Skeletal muscle tissue (tissue), 4 donors: ENCODE data around the gene CERKL. TPM values are rescaled to one million over a fixed set of nuclear protein-coding genes. Genes with fewer than 3 reads are reported as not detected.

Experiments
- H3K27ac ChIP-seq: one replicate; pipeline ENCODE4 v1.7.0; 2013; ENCODE audit warnings: mild to moderate bottlenecking, low read depth, low read length, inconsistent platforms
- H3K27me3 ChIP-seq, 3 donors: one replicate each; pipeline ENCODE4 v1.7.0; 2013; ENCODE audit warnings: low read length in 3 of 3; ENCODE audit not compliant: control insufficient read depth in 3 of 3, insufficient read depth in 3 of 3
- H3K36me3 ChIP-seq, 3 donors: one replicate each; pipeline ENCODE4 v1.7.0; 2013; ENCODE audit warnings: low read length in 3 of 3; ENCODE audit not compliant: control insufficient read depth in 3 of 3, insufficient read depth in 3 of 3
- H3K4me1 ChIP-seq, 3 donors: one replicate each; pipeline ENCODE4 v1.7.0; 2013; ENCODE audit warnings: low read length in 3 of 3, mild to moderate bottlenecking in 3 of 3; ENCODE audit not compliant: control insufficient read depth in 3 of 3, insufficient read depth in 3 of 3
- H3K4me3 ChIP-seq, 3 donors: one replicate each; pipeline ENCODE4 v1.7.0; 2013; ENCODE audit warnings: low read length in 3 of 3
- H3K9ac ChIP-seq, 3 donors: one replicate each; pipeline ENCODE4 v1.7.0; 2013; ENCODE audit warnings: low read length in 3 of 3, mild to moderate bottlenecking in 3 of 3, moderate library complexity in 2 of 3, low read depth in 1 of 3
- H3K9me3 ChIP-seq, 3 donors: one replicate each; pipeline ENCODE4 v1.7.0; 2013; ENCODE audit warnings: low read length in 3 of 3; ENCODE audit not compliant: control insufficient read depth in 3 of 3
- total RNA-seq: library from RNA; depleted of rRNA; stranded (reverse); fragments of >200 nt; gene quantifications from one replicate; pipeline ENCODE4 v1.2.3, GENCODE V29; 2014
- donor health status: Osteomylitis.

Gene CERKL
- total RNA-seq, 1 donor from 2014 or later = not detected

GRCh38 chr2:181528441-181528840 is 128.5 kb downstream of the CERKL start:
- H3K4me1 ChIP-seq = no peaks in the 10 kb centered on the region
- no peak overlapping the region for H3K4me3 ChIP-seq
- no peak overlapping the region for H3K27ac ChIP-seq
- H3K27me3 ChIP-seq = no peaks in the 10 kb centered on the region
- H3K9me3 ChIP-seq = no peaks in the 10 kb centered on the region
- H3K36me3 ChIP-seq = no peaks in the 10 kb centered on the region
- H3K9ac ChIP-seq = no peak overlapping the region

GRCh38 chr2:181527058-181527457 is 129.8 kb downstream of the CERKL start:
- no peak overlapping the region for H3K9ac ChIP-seq

GRCh38 chr2:181526014-181526413 is 130.9 kb downstream of the CERKL start:
- H3K27ac ChIP-seq = no peak overlapping the region
- H3K9me3 ChIP-seq = no peaks in the 10 kb centered on the region
- H3K9ac ChIP-seq = no peak overlapping the region
- no peak overlapping the region for H3K4me3 ChIP-seq
- no peaks in the 10 kb centered on the region for H3K36me3 ChIP-seq
- H3K27me3 ChIP-seq = no peaks in the 10 kb centered on the region
- no peaks in the 10 kb centered on the region for H3K4me1 ChIP-seq

More at GRCh38 chr2:181527058-181527457, 129.8 kb downstream of the CERKL start:
- Histone ChIP-seq H3K4me1 (no peaks in the 10 kb centered on the region), H3K9me3 (no peaks in the 10 kb centered on the region), H3K27ac (no peak overlapping the region), H3K4me3 (no peak overlapping the region), H3K27me3 (no peaks in the 10 kb centered on the region), H3K36me3 (no peaks in the 10 kb centered on the region)

- Histone ChIP-seq H3K36me3 (no peaks in the 10 kb centered on the region), H3K4me1 (no peaks in the 10 kb centered on the region), H3K9me3 (no peaks in the 10 kb centered on the region), H3K9ac (no peak overlapping the region), H3K4me3 (no peak overlapping the region), H3K27ac (no peak overlapping the region), H3K27me3 (no peaks in the 10 kb centered on the region)
These were observed 133.1 kb downstream of the CERKL start for GRCh38 chr2:181523756-181524155.

DNA sequence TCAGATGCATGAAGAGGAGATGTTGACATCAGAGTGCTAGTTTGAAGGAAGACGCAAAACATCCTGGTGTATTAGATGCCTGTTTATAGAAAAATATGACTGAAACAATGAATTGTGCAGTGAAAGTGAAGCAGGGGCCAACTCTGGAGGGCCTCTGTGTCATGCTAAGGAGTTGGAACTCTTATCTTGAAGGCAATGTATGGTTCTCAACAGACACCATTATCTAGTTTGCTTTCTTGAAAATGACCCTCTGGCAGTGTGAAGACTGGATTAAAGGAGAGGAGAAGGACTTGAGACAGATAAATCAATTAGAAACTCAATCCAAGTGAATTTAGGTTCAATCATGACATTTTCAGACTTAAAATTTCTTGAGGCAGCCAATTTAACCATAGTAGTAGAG is 136.7 kb downstream of the CERKL start:
- Histone ChIP-seq H3K4me3 (no peak overlapping the region), H3K27ac (no peak overlapping the region), H3K9me3 (no peaks in the 10 kb centered on the region), H3K36me3 (no peaks in the 10 kb centered on the region), H3K27me3 (no peaks in the 10 kb centered on the region), H3K9ac (no peak overlapping the region), H3K4me1 (no peaks in the 10 kb centered on the region)

- no peaks in the 10 kb centered on the region for H3K36me3 ChIP-seq
- no peak overlapping the region for H3K9ac ChIP-seq
- no peaks in the 10 kb centered on the region for H3K4me1 ChIP-seq
- no peaks in the 10 kb centered on the region for H3K9me3 ChIP-seq
- H3K4me3 ChIP-seq = no peak overlapping the region
- no peak overlapping the region for H3K27ac ChIP-seq
- no peaks in the 10 kb centered on the region for H3K27me3 ChIP-seq
These were observed 139.1 kb downstream of the CERKL start for GRCh38 chr2:181517685-181518301.

DNA sequence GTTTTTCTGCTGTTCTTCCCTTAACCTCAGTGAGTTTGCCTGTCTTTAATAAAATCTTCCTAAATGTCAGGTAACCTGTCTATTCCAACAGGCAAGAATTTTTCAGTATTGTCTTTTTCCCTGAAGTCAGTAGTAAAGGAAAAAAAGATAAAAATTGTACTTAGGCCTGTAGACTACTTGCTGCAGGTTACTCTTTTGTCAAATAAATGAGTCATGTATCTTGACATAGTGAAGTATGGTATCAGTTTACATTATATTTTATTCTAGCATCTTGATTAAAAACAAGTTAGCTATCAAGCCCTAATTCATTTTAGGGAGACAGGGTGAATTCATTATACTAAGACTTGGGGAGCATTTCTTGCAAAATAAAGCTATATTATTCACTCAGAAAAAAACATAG is 139.9 kb downstream of the CERKL start:
- H3K4me1 ChIP-seq = no peaks in the 10 kb centered on the region
- no peak overlapping the region for H3K9ac ChIP-seq
- H3K27me3 ChIP-seq = no peaks in the 10 kb centered on the region
- H3K9me3 ChIP-seq = no peaks in the 10 kb centered on the region
- no peaks in the 10 kb centered on the region for H3K36me3 ChIP-seq
- no peak overlapping the region for H3K27ac ChIP-seq
- no peak overlapping the region for H3K4me3 ChIP-seq

DNA sequence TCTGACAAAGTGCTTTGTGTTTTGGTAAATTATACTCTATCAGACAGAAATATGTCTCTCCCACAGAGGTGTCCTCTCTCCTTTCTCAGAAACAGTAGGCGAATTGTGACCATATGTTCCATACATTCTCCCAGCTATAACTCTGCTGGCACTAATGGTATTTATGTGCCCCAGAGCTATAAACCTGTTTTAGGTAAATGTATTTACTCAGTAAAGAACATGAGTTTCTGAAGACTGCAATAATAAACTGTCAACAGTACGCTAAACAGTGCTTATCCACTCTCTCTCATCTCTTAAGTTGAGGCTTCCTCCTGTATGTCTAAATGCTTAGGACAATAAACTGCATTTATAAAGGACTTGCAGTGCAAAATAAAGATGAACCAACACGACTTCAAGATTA is 141.2 kb downstream of the CERKL start:
- H3K36me3 ChIP-seq = no peaks in the 10 kb centered on the region

DNA sequence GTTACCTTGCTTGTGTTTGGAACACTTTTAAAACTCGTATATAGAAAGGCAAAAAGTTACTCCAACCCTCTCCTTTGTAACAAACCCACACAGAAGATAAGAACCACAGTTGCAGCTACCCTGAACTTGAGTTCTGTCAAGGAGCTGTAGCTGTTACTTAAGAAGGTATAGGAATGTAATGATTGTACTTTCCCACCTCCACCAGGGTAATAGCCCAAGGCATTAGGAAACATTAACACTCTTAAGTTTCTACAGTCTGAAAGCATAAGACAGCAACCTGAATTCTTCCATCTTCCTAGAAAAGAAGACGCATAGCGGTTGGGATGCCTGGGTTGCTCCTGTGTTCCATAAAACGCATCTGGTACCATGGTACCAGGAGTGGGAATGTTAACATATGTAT is 156.7 kb downstream of the CERKL start:
- H3K4me1 ChIP-seq = no peaks in the 10 kb centered on the region
- H3K9ac ChIP-seq = no peak overlapping the region
- no peak overlapping the region for H3K4me3 ChIP-seq
- H3K27ac ChIP-seq = no peak overlapping the region
- no peaks in the 10 kb centered on the region for H3K9me3 ChIP-seq
- H3K27me3 ChIP-seq = no peaks in the 10 kb centered on the region
- no peaks in the 10 kb centered on the region for H3K36me3 ChIP-seq

More for the DNA sequence above, 141.2 kb downstream of the CERKL start:
- H3K4me3 ChIP-seq = no peak overlapping the region
- no peaks in the 10 kb centered on the region for H3K4me1 ChIP-seq
- no peak overlapping the region for H3K9ac ChIP-seq
- H3K27ac ChIP-seq = no peak overlapping the region
- no peaks in the 10 kb centered on the region for H3K27me3 ChIP-seq
- no peaks in the 10 kb centered on the region for H3K9me3 ChIP-seq

DNA sequence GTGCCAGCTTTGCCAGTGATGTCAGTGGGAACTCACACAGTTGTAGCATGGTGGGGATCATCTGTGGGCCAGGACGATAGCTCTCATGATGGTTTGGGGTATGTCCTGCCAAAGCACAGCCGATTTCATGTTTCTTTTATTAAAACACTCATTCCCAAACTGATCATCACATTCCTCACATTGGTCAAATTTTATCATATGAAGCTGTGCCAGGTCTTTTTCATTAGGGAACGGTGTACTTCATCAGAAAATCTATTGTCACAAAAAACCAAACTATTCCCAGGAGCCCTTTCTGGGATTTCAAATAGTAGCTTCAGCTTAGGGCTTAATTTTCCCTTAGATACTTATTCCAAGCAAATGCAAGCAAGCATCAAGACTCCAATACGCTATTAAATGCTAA is 157.7 kb downstream of the CERKL start:
- Histone ChIP-seq H3K27ac (no peak overlapping the region), H3K27me3 (no peaks in the 10 kb centered on the region), H3K4me1 (no peaks in the 10 kb centered on the region), H3K9me3 (no peaks in the 10 kb centered on the region), H3K4me3 (no peak overlapping the region), H3K9ac (no peak overlapping the region), H3K36me3 (no peaks in the 10 kb centered on the region)
